Panc1 (cell line): Measurements from ENCODE around the gene ZNF507. TPM values are rescaled to one million over a fixed set of nuclear protein-coding genes. Genes with fewer than 3 reads are reported as not detected.
A peak's percentile ranks its signal among the peaks of the same experiment; 100 is the strongest.

Experiments used
- ATAC-seq: fragments of 200-7000 bp; cut with Tn5 transposase; 2 replicates; pipeline ENCODE4 v1.9.1; 2020; ENCODE audit warnings: mild to moderate bottlenecking, moderate library complexity
- BruUV-seq: library from RNA; stranded (reverse); fragments of 400-500 nt; replicated peaks from 2 replicates; lab custom pipeline; 2021; lab: Mats Ljungman, UMichigan
- CTCF ChIA-PET: fragments of 300-600 bp; sonication (Branson Sonifier 250); formaldehyde crosslinking; loops from one replicate; lab custom pipeline; 2022; ENCODE audit warnings: antibody characterized with exemption; lab: Charles Lee
- POLR2A ChIA-PET: fragments of 300-600 bp; sonication (Branson Sonifier 250); formaldehyde crosslinking; loops from one replicate; lab custom pipeline; 2022; ENCODE audit warnings: antibody characterized with exemption; lab: Charles Lee
- DNase-seq: peaks from one replicate; pipeline ENCODE4 v3.0.0-alpha.2; 2010; ENCODE audit warnings: low read depth, low spot score
- H3K27ac ChIP-seq: 2 replicates; pipeline ENCODE4 v1.5.1; 2011; ENCODE audit warnings: mild to moderate bottlenecking, low read length, inconsistent platforms
- H3K27me3 ChIP-seq: fragments of 200-500 bp; sonication (Bioruptor generic); 2 replicates; pipeline ENCODE4 v1.6.0; 2014; ENCODE audit warnings: low read length, inconsistent platforms; ENCODE audit not compliant: control insufficient read depth, insufficient read depth
- H3K36me3 ChIP-seq: fragments of 200-500 bp; sonication (Bioruptor generic); 2 replicates; pipeline ENCODE4 v1.5.1; 2014; ENCODE audit warnings: inconsistent platforms, mild to moderate bottlenecking, low read length, moderate library complexity; ENCODE audit not compliant: control insufficient read depth, insufficient read depth
- H3K4me1 ChIP-seq: 2 replicates; pipeline ENCODE4 v1.5.1; 2011; ENCODE audit warnings: inconsistent platforms, mild to moderate bottlenecking, low read length, moderate library complexity; ENCODE audit not compliant: control insufficient read depth, insufficient read depth
- H3K4me3 ChIP-seq, 2 experiments: 2 replicates each; pipeline ENCODE4 v1.5.1; 2011 to 2012; ENCODE audit warnings: low read depth in 2 of 2, low read length in 2 of 2, mild to moderate bottlenecking in 2 of 2, inconsistent platforms in 1 of 2, moderate library complexity in 1 of 2
- H3K9me3 ChIP-seq: fragments of 200-500 bp; sonication (Bioruptor generic); 2 replicates; pipeline ENCODE4 v1.5.1; 2014; ENCODE audit warnings: low read depth, mild to moderate bottlenecking, inconsistent platforms, low read length, moderate library complexity; ENCODE audit not compliant: control insufficient read depth, insufficient read depth
- POLR2AphosphoS5 ChIP-seq: IDR thresholded peaks from 2 replicates; pipeline ENCODE4 v1.6.1; 2012; ENCODE audit warnings: mild to moderate bottlenecking, low read depth, low read length, moderate library complexity
- REST ChIP-seq, 2 experiments: IDR thresholded peaks; 2 replicates each; pipeline ENCODE4 v1.6.1; 2011 to 2012; ENCODE audit warnings: low read depth in 2 of 2, control low read depth in 1 of 2, low read length in 1 of 2, mild to moderate bottlenecking in 1 of 2, moderate library complexity in 1 of 2; ENCODE audit not compliant: insufficient read depth in 1 of 2
- SIN3A ChIP-seq: IDR thresholded peaks from 2 replicates; pipeline ENCODE4 v1.6.1; 2012; ENCODE audit warnings: low read depth, mild to moderate bottlenecking, low read length, moderate library complexity, borderline replicate concordance; ENCODE audit not compliant: insufficient read depth
- TCF7L2 ChIP-seq: IDR thresholded peaks from 2 replicates; pipeline ENCODE4 v1.6.1; 2011; ENCODE audit warnings: mild to moderate bottlenecking, low read depth, low read length, inconsistent platforms
- in situ Hi-C: cut with HindIII; loops from 2 replicates; pipeline ENCODE4 v1.10.0; 2016; ENCODE audit warnings: low sequenced_read_pairs, low pct_unique_long_range_greater_than_20kb
- intact Hi-C: fragments of 100-400 bp; cut with micrococcal nuclease; formaldehyde crosslinking; loops from one replicate; pipeline ENCODE4 v1.10.0; 2022; ENCODE audit not compliant: unreplicated experiment
- total RNA-seq: library from RNA; stranded (reverse); gene quantifications from one replicate; pipeline ENCODE4 v1.2.1, GENCODE V29; 2021; ENCODE audit not compliant: unreplicated experiment
- TF ChIP-seq, protein P1 (sequence below): fragments of 450-650 bp; IDR thresholded peaks from 2 replicates; pipeline ENCODE4 v1.5.1; 2017; ENCODE audit warnings: mild to moderate bottlenecking

ZNF507 gene
- total RNA-seq, 1 experiment from 2014 or later, result 28.3 TPM

GRCh38 chr19:32406161-32407003 is 61.0 kb downstream of the ZNF507 start:
- CTCF ChIA-PET, result interaction anchor here (0.9 kb wide), 1 partner anchor 16 kb away, joined by 4 read pairs; no protein-coding TSS in a partner anchor
- intact Hi-C loops (no loop called here), in situ Hi-C loops (no loop called here)
- Histone ChIP-seq H3K36me3 (peaks cover 5% of the 10 kb centered on the region; the same call in 1 of the 2 replicates), H3K27ac (peak overlapping the region; percentile 72), H3K9me3 (no peaks in the 10 kb centered on the region), H3K4me1 (peaks cover 23% of the 10 kb centered on the region), H3K27me3 (no peaks in the 10 kb centered on the region), H3K4me3 (peak overlapping the region; percentile 77 to 92)
- POLR2A ChIA-PET, result interaction anchor here (0.6 to 0.7 kb wide), 4 partner anchors 17 to 74 kb away, joined by 3 to 10 read pairs (median 8); partner anchors contain the start of gene ZNF507
- DNase-seq (no peak), ATAC-seq (no peak)
- no TSS peak for BruUV-seq
- TF ChIP-seq POLR2AphosphoS5, result no peak
- TF ChIP-seq, protein P1, sequence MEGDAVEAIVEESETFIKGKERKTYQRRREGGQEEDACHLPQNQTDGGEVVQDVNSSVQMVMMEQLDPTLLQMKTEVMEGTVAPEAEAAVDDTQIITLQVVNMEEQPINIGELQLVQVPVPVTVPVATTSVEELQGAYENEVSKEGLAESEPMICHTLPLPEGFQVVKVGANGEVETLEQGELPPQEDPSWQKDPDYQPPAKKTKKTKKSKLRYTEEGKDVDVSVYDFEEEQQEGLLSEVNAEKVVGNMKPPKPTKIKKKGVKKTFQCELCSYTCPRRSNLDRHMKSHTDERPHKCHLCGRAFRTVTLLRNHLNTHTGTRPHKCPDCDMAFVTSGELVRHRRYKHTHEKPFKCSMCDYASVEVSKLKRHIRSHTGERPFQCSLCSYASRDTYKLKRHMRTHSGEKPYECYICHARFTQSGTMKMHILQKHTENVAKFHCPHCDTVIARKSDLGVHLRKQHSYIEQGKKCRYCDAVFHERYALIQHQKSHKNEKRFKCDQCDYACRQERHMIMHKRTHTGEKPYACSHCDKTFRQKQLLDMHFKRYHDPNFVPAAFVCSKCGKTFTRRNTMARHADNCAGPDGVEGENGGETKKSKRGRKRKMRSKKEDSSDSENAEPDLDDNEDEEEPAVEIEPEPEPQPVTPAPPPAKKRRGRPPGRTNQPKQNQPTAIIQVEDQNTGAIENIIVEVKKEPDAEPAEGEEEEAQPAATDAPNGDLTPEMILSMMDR, result no peak
- TF ChIP-seq TCF7L2, result no peak
- no peak for TF ChIP-seq SIN3A
- TF ChIP-seq REST (IDR thresholded peaks at IDR 0.05; ENCODE audit: insufficient read depth in 1 of 2, low read depth in 2 of 2, low read length in 1 of 2), result no peak

DNA sequence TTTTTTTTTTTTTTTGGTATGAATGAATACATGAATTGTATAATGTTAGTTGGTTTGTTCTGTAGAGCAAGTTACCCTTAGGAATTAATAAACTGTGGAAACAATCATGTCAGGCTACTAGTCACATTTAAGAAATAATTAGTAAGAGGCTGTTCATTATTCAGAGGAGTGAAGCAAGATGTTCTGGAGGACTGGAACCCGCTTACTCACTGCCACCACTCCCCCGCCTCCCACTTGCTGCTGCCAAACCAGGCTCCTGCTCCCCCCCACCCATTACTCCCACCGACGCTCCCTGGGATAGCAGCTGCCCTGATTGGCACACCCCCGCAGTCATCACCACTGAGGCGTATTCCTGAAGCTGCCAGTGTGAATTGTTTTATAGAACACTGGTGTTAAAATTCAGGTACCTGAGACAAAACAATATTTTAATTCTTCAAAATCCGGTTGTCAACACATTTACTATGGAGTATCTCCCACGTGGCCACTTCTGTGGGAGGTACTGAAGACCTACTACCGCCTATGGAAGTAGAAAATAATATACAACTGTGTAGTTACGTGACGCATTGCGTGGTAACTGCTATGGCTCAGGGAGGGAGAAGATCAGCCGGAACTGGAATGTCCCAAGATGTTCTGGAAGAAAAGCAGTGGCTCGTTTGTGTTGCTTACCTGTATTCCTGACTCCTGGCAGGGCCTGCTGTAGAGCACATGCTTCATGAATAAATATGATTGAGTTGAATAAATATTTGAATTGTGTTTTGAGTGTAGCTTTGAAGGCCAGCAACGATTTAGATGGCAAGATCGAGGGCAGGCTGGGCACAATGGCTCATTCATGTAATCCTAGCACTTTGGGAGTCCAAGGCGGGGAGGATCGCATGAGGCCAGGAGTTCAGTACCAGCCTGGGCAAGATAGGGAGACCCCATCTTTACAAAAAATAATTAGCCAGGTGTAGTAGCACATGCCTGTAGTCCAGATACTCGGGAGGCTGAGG is 61.9 kb downstream of the ZNF507 start:
- ChIA-PET POLR2A (no interaction called here), CTCF (no interaction called here)
- H3K9me3 ChIP-seq, result no peaks in the 10 kb centered on the region
- peaks cover 23% of the 10 kb centered on the region for H3K4me1 ChIP-seq
- TF ChIP-seq REST (IDR thresholded peaks at IDR 0.05; ENCODE audit: insufficient read depth in 1 of 2, low read depth in 2 of 2, low read length in 1 of 2), result no peak
- TF ChIP-seq, protein P1, result no peak
- TF ChIP-seq SIN3A, result no peak
- no peak for TF ChIP-seq TCF7L2
- in situ Hi-C loops (no loop called here), intact Hi-C loops (no loop called here)
- H3K27me3 ChIP-seq, result no peaks in the 10 kb centered on the region
- ATAC-seq (no peak), DNase-seq (no peak)
- peaks cover 10% of the 10 kb centered on the region; the same call in 1 of the 2 replicates for H3K36me3 ChIP-seq
- H3K4me3 ChIP-seq, result peak overlapping the region; percentile 77 to 92
- H3K27ac ChIP-seq, result peak overlapping the region; percentile 72
- no TSS peak for BruUV-seq
